RPMI7951 (cell line): ENCODE measurements around the gene MAPT. TPM values are rescaled to one million over a fixed set of nuclear protein-coding genes. Genes with fewer than 3 reads are reported as not detected.
"Not testable (repeated sequence)": the region's sequence is repeated elsewhere in the genome, so short reads cannot be mapped to it uniquely, and the experiment has no call there.

ENCODE experiments used
- DNase-seq: peaks from one replicate; pipeline ENCODE4 v3.0.0-alpha.2; 2012; ENCODE audit warnings: low read depth
- total RNA-seq: library from RNA; depleted of rRNA; stranded (reverse); fragments of >200 nt; shearing (Covaris generic); gene quantifications from 2 replicates; pipeline ENCODE4 v1.2.3, GENCODE V29; 2014

The MAPT gene
- total RNA-seq, 1 experiment from 2014 or later = 0.12 TPM

GRCh38 chr17:45862127-45862526 lies 32.2 kb upstream of the MAPT start:
- DNase-seq = not testable (repeated sequence)

DNA sequence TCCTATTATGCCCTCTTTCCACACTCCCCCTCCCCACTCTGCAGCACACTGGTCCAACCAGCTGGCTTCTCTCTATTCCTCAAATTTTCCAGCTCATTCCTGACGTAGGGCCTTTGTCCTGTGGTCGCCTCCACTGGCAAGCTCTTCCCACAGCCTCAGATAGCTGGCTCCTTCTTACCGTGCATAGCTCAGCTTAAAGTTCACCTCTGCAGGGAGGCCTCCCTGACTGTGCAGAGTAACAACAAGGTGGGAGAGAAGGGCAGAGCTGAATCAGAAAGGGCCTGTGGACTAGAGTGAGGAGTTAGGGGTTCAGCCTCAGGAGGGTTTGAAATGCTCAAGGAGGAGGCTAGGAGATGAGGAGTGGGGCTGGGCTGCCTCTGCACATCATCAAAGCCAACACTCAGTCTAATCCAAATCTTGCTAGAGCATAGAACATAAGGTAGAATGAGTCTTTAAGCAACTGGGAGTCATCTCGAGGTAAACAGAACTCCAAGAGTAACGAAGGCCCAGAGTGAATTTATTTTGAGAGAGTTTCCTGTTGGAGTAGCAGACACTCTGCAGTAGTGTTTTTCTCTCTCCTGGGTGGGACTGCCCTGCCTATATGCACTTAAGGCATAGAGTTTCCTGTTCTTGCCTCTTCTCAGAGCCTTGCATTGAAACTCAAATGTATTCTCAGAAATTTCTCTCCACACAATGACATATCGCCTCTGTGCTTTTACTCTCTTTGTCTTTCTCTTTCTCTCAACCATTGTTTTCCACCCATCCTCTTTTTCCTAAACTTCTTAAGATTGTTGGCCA lies 30.3 kb upstream of the MAPT start:
- DNase-seq = no peak

DNA sequence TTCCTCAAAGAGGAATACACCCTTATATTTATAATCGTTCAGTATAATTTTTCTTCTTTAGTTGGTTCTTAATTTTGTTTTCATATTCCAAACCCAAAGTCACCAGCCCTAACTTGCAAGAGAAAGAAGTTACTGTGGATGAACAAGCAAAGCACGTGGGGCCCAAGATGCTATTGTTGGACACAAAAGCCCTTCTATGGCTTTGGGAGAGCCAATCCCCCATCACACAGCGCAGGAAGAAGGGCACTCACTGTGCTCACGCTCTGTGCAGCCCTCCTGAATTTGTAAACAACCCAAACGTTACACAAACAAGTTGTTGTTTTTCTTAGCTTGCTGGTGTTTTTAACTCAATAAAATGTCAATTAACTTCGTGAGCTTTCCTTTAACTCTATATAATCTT lies 27.2 kb upstream of the MAPT start:
- DNase-seq = no peak

GRCh38 chr17:45867702-45868101 lies 26.7 kb upstream of the MAPT start:
- no peak for DNase-seq

DNA sequence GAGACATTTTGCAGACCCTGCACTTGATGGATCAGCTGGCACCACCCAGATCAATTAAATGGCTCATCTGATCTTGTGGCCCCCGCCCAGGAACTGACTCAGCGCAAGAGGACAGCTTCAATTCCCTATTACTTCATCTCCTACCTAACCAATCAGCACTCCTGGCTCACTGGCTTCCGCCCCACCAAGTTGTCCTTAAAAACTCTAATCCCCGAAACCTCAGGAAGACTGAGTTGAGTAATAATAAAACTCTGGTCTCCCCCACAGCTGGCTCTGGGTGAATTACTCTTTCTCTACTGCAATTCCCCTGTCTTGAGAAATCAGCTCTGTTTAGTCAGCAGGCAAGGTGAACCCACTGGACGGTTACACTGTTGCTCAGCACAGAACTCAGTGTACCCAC lies 26.1 kb upstream of the MAPT start:
- no peak for DNase-seq

DNA sequence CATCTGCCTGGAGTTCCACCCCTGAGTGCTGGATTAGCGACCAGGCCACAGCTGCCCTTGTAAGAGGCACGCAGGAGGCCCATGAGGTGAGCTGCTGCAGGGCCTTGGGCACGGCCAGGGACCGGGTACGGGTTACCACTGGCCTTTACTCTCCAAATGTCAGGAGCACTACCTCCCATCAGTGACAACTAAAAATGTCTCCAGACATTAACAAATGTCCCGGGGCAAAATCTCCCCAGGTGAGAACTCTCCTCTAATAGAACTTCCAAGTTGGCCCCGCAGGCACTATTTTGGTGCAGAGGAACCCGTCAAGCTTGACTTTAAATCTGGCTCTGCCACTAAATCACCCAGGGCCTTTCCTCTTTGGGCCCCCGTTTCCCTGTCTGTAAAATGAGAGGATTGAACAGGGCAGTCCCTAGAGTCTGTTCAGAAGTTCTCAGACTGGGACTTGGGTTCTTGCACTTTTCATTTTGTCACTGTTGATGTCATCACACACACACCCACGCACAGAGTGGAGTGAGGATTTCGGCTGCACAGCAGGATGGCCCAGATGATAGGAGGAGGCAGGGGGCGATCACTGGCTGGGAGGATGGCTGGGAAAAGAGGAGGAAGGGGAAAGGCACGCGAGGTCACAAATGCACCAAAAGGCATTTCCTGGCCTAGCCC lies 24.5 kb upstream of the MAPT start:
- DNase-seq = no peak

GRCh38 chr17:45870342-45870974 lies 23.9 kb upstream of the MAPT start:
- no peak for DNase-seq

- DNase-seq = no peak
Observed at GRCh38 chr17:45871718-45872117, 22.6 kb upstream of the MAPT start.

GRCh38 chr17:45873728-45874127 lies 20.6 kb upstream of the MAPT start:
- DNase-seq = peak; percentile 19

GRCh38 chr17:45874151-45874550 lies 20.2 kb upstream of the MAPT start:
- DNase-seq = no peak

GRCh38 chr17:45876539-45876938 lies 17.8 kb upstream of the MAPT start:
- no peak for DNase-seq

GRCh38 chr17:45877467-45877866 lies 16.9 kb upstream of the MAPT start:
- no peak for DNase-seq

DNA sequence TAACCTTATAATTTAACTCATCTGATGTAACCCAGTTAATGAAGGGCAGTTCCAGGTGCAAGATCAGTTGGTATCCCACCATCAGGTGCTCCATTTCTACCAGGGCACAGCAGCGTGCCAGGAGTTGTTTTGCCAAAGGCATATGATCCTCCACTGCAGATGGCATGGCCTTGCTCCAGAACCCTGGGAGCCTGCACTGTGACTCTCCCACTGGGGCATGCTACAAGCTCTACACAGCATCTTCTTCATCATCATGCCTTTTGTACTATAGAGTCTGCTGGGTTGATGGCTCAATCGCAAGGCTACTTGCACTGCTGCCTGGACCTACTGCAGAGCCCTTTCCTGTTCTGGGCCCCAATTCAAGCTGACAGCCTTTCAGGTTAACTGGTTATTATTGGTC lies 11.3 kb upstream of the MAPT start:
- no peak for DNase-seq

DNA sequence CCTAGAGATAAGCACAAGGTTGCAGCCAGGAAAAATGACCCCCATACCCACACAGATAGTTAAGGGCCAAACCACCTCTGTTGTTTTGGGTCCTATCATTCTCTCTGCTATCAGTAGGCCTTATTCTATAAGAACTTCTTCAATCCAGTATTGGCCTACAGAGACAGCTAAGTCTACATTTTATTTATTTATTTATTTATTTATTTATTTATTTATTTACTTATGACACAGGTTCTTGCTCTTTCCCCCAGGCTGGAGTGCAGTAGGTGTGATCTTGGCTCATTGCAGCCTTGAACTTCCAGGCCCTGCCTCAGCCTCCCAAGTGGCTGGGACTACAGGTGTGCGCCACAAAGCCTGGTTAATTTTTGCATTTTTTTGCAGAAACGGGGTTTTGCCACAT lies 7.5 kb upstream of the MAPT start:
- no peak for DNase-seq

- DNase-seq = no peak
Observed at GRCh38 chr17:45888392-45888791, 6.0 kb upstream of the MAPT start.

DNA sequence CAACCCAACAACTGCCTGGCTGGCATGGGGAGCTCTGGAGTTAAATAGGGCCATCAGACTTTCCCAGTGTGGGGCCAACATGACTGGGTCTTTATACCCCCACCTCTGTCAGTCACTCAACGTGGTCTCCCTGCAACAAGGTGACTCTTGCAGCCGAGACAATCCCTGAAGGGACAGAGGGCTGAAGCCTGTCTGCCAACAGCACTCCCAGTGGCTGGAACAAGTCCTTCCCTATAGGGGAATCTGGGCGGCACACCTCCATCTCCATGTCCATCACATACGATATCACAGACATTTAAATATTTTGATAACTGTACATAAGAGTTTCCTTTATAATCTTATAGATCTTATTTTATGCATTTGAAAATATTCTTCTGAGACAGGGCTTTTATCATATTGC lies 4.8 kb upstream of the MAPT start:
- DNase-seq = no peak

DNA sequence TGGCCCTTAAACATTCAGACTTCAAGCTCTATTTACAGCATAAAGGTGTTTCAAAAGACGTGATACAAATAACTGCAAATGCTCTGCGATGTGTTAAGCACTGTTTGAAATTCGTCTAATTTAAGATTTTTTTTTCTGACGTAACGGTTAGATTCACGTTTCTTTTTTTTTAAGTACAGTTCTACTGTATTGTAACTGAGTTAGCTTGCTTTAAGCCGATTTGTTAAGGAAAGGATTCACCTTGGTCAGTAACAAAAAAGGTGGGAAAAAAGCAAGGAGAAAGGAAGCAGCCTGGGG lies 681 bp upstream of the MAPT start:
- no peak for DNase-seq

DNA sequence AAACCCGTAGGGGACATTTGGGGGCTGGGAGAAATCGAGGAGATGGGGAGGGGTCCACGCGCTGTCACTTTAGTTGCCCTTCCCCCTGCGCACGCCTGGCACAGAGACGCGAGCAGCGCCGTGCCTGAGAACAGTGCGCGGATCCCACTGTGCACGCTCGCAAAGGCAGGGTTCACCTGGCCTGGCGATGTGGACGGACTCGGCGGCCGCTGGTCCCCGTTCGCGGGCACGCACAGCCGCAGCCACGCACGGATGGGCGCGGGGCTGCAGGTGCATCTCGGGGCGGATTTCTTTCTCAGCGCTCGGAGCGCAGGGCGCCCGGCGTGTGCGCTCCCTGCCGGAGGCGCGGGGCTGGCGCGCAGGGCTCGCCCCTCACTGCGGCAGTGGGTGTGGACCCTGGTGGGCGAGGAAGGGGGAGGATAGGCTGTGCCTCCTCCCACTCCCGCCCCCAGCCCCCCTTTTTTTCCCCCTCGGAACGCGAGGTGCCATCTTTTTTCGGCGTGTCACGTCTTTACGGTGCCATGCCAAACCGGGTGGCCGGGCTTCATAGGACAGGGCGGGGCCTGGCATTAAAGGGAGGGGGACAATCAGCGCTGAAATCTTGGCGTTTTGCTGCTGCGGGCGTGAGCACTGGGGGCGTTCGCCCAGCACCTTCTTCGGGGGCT lies 1.1 kb downstream of the MAPT start:
- DNase-seq = no peak

DNA sequence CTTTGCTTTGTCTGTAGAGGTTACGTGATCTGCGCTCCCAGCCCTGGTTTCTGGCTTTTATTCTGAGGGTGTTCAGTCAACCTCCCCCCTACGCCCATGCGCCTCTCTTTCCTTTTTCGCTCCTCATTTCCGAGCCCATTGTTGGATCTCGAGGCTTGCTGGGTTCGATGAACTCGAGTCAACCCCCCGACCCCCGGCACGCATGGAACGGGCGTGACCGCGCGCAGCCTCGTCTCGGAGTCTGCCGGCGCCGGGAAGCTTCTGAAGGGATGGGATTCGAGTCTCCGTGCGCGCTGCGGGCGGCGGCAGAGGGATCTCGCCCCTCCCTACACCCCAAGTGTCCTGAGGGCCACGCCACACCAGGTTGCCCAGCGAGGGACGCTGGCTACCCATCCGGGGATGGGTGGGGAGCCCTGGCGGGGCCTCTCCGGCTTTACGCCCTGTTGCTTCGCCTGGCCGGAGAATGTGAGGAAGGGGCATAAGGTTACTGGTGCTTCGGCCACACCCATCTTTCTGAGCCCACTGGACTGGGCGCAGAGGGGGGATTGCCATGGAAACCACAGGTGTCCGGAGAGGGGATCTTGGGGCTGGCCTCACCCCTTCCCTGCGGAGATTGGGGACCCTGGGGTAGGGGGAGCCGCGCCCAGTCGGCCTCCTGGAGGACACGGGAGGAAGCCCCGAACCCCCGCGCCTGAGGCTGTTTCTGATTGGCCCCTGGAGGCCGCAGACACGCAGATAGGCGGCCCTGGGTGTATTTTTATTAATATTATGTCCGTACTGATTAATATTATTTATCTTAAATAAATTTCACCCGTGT lies 1.8 kb downstream of the MAPT start:
- DNase-seq = no peak

GRCh38 chr17:45896803-45897693 lies 2.7 kb downstream of the MAPT start:
- no peak for DNase-seq

DNA sequence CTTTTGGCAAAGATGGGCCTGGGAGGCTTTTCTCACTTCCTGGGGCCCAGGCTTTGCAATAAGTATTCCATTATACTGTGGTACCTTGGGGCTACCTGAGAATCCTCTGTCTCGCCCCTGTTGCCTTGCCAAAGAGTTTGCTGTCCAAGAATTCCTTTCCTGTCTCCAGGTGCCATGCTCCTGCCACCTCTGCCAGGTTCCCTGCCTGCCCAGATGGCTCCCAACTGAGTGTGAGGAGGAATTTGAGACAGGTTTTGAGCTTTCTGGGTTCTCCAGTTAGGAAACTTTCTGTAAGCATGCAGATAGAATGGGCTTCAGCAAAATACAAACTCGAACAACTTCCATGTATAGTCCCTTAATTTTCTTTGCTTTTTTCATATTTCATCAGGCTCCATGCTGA lies 5.8 kb downstream of the MAPT start:
- DNase-seq = no peak
